GM18907 (cell line): ENCODE data around the gene RBFA.
A peak's percentile ranks its signal among the peaks of the same experiment; 100 is the strongest.
"Not testable (repeated sequence)": the region's sequence is repeated elsewhere in the genome, so short reads cannot be mapped to it uniquely, and the experiment has no call there.

ENCODE experiments used
- ATAC-seq: cut with Tn5 transposase; IDR thresholded peaks from one replicate; pipeline ENCODE4 v1.9.1; 2021; ENCODE audit warnings: mild to moderate bottlenecking, moderate library complexity; ENCODE audit not compliant: unreplicated experiment

Gene RBFA

GRCh38 chr18:80027719-80028118, 6.5 kb upstream of the RBFA start:
- ATAC-seq: not testable (repeated sequence)

GRCh38 chr18:80029690-80030089, 4.5 kb upstream of the RBFA start:
- no peak for ATAC-seq

- peak; percentile 60 for ATAC-seq
Observed at GRCh38 chr18:80033181-80034067, 810 bp upstream of the RBFA start.

GRCh38 chr18:80034852-80035406, 695 bp downstream of the RBFA start:
- no peak for ATAC-seq

- ATAC-seq: no peak
Observed at GRCh38 chr18:80035997-80036396, 1.8 kb downstream of the RBFA start.

- no peak for ATAC-seq
Observed at GRCh38 chr18:80037300-80037699, 3.1 kb downstream of the RBFA start.

GRCh38 chr18:80037869-80038630, 3.8 kb downstream of the RBFA start:
- ATAC-seq: no peak

- ATAC-seq: no peak
Observed at GRCh38 chr18:80040515-80040914, 6.3 kb downstream of the RBFA start.

- no peak for ATAC-seq
Observed at GRCh38 chr18:80041424-80041823, 7.2 kb downstream of the RBFA start.

GRCh38 chr18:80042785-80043184, 8.6 kb downstream of the RBFA start:
- no peak for ATAC-seq

GRCh38 chr18:80044072-80044471, 9.8 kb downstream of the RBFA start:
- ATAC-seq: no peak

GRCh38 chr18:80046011-80046410, 11.8 kb downstream of the RBFA start:
- ATAC-seq: no peak

GRCh38 chr18:80046431-80046830, 12.2 kb downstream of the RBFA start:
- no peak for ATAC-seq

- ATAC-seq: no peak
Observed at GRCh38 chr18:80046961-80047541, 12.8 kb downstream of the RBFA start.

GRCh38 chr18:80050797-80051196, 16.6 kb downstream of the RBFA start:
- no peak for ATAC-seq

- ATAC-seq: no peak
Observed at GRCh38 chr18:80056095-80056494, 21.9 kb downstream of the RBFA start.

GRCh38 chr18:80059945-80060344, 25.7 kb downstream of the RBFA start:
- no peak for ATAC-seq

GRCh38 chr18:80065705-80066104, 31.5 kb downstream of the RBFA start:
- no peak for ATAC-seq

GRCh38 chr18:80067321-80067720, 33.1 kb downstream of the RBFA start:
- no peak for ATAC-seq

GRCh38 chr18:80067897-80068296, 33.7 kb downstream of the RBFA start:
- no peak for ATAC-seq

GRCh38 chr18:80068571-80069272, 34.5 kb downstream of the RBFA start:
- ATAC-seq: no peak
